ENCODE data around the gene AGAP1. TPM values are rescaled to one million over a fixed set of nuclear protein-coding genes. Genes with fewer than 3 reads are reported as not detected.

The AGAP1 gene
- total RNA-seq, 4 donors from 2014 or later, result 7.2 to 19.6 (median 15.2) TPM

DNA sequence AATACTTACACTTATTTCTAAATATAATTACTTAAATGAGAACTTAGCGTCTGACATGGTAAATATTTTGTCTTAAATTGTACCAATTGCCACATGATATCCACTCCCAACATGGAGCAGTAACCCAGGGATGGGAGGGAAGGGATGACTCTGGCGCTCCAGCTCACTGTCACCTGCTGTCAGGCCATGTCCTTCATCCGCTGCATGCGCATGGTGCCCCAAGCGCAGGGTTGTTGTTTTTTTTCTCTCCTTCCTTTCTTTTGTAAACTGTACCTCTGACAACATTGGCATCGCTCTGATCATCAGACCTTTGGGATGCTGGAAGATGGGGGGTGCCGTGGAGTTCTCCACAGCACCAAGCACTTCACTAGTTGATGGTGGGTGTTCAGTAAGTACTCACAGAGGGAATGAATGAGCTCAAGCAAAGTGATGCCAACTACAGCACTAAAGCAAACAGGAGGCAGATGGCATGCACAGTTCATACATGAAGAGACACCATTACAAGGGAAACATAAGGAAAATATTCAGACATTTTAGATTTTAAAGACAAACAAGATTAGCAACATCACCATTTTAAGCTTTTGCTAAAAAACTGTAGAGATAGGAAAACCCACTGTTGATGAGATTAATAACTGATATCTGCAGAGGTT, 426.5 kb downstream of the AGAP1 start:
- Histone ChIP-seq H3K27me3 (no peaks in the 10 kb centered on the region), H3K27ac (no peak overlapping the region), H3K4me3 (no peak overlapping the region), H3K36me3 (peaks cover 0 to 21% (median 0%) of the 10 kb centered on the region in 3 donors), H3K9me3 (no peaks in the 10 kb centered on the region), H3K4me1 (no peaks in the 10 kb centered on the region)
- intact Hi-C loops (cut with DNase I), result no loop called here
- no peak for TF ChIP-seq POLR2A (IDR thresholded peaks at IDR 0.05)
- TF ChIP-seq, protein P1, sequence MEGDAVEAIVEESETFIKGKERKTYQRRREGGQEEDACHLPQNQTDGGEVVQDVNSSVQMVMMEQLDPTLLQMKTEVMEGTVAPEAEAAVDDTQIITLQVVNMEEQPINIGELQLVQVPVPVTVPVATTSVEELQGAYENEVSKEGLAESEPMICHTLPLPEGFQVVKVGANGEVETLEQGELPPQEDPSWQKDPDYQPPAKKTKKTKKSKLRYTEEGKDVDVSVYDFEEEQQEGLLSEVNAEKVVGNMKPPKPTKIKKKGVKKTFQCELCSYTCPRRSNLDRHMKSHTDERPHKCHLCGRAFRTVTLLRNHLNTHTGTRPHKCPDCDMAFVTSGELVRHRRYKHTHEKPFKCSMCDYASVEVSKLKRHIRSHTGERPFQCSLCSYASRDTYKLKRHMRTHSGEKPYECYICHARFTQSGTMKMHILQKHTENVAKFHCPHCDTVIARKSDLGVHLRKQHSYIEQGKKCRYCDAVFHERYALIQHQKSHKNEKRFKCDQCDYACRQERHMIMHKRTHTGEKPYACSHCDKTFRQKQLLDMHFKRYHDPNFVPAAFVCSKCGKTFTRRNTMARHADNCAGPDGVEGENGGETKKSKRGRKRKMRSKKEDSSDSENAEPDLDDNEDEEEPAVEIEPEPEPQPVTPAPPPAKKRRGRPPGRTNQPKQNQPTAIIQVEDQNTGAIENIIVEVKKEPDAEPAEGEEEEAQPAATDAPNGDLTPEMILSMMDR (IDR thresholded peaks at IDR 0.05), result no peak
- no peak for DNase-seq
- 82 to 93% methylated on average over 7 of the region's 7 CpGs for WGBS, 2 donors

DNA sequence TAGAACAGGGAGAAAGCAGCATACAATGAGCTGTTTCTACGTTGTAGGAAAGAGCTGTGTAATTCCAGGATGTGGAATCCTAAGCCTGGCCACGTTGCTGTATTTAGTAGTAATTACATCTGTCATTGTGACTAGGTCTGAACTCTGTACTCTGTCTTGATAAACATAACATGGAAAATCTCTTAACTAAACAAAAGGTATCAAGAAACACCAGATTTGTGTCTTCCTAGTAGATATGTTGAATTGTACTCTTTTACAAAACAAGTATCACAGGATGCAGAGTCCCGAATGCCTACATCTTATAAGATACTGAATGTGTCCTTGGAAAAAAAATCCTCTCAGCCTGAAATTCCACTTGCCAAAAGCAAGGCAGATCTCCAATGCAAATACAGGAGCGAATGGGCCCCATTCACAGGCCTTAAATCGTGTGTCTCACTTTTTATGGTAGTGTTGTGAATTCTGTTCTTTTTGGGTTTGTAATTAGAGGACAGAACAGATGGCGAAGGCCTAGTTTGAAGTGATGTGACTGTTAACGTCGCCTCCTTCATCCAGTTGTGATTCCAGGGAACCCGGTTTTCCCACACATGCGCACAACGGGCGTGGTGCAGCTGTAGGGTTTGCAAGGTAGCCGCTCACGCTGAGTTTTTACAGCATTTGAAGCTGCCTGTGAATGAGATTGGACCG, 427.8 kb downstream of the AGAP1 start:
- H3K36me3 ChIP-seq, result peaks cover 0 to 19% (median 0%) of the 10 kb centered on the region in 3 donors
- WGBS, 2 donors, result 83 to 89% methylated on average over 15 of the region's 15 CpGs

DNA sequence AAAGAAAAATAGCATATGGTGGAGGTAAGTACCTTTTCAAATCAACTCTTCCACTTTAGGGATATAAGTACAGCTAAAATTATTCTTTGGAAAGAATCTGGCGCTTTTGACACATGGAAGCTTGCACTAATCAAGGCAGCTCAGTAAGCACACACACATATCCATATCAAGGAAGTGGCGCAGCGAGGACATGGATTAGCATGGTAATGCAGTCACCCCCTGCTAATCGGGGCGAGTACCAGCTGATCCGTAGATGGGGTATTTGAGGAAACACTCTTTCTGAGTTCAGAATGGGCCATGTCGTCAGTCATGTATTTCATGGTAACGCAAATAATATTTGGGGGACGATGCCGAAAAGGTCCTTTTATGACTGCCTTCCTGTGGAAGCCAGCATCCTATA, 429.0 kb downstream of the AGAP1 start:
- H3K9me3 ChIP-seq, result no peaks in the 10 kb centered on the region
- TF ChIP-seq POLR2A (IDR thresholded peaks at IDR 0.05), result no peak
- TF ChIP-seq, protein P1 (IDR thresholded peaks at IDR 0.05), result no peak
- H3K4me3 ChIP-seq, result no peak overlapping the region
- WGBS, 2 donors, result 85 to 95% methylated on average over 10 of the region's 10 CpGs
- intact Hi-C loops (cut with DNase I), result no loop called here
- H3K27ac ChIP-seq, result no peak overlapping the region
- H3K36me3 ChIP-seq, result peaks cover 0 to 19% (median 0%) of the 10 kb centered on the region in 3 donors
- H3K27me3 ChIP-seq, result no peaks in the 10 kb centered on the region
- no peak for DNase-seq
- no peaks in the 10 kb centered on the region for H3K4me1 ChIP-seq

More for the DNA sequence above, 427.8 kb downstream of the AGAP1 start:
- Histone ChIP-seq H3K4me1 (no peaks in the 10 kb centered on the region), H3K4me3 (no peak overlapping the region), H3K9me3 (no peaks in the 10 kb centered on the region), H3K27ac (no peak overlapping the region), H3K27me3 (no peaks in the 10 kb centered on the region)
- intact Hi-C loops (cut with DNase I), result no loop called here
- no peak for DNase-seq
- no peak for TF ChIP-seq POLR2A (IDR thresholded peaks at IDR 0.05)
- TF ChIP-seq, protein P1 (IDR thresholded peaks at IDR 0.05), result no peak

DNA sequence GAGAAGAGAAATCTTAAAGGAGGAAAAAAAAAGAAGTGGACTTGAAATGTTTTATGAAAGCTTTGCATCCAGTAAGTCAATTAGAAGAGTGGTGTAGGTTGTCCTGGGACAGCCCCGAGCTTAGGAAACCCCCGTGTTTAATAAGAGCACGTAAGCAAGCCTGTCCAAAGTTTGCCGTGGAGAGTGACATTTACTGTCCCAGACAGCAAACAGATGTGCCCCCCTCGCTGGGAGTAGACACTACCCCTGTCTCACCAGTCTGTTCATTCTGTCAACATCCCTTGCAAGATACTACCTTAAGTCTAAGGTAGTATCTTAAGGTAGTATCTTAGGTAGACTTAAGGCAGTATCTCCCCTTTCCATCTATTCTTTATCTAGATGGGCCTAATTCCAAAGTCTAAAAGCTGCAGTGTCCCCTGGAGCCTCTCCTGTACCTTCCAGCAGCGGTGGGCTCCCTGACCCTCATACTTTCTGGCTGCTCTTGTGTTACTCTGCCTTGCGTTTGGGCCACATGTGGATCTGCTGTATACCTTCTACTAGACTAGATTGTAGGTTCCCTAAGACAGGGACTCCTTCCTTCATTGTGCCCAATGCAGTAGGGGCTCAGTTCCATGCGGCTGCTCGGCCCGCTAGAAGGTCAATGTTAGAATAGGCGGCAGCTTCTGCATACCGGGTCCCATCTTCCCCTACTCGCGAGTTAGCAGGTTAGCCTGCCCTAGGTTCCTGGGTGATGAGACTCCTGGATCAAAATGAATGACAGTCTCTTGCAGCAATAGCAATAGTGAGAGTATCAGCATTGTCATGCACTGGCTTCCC, 430.2 kb downstream of the AGAP1 start:
- no peak overlapping the region for H3K27ac ChIP-seq
- TF ChIP-seq, protein P1 (IDR thresholded peaks at IDR 0.05), result no peak
- TF ChIP-seq POLR2A (IDR thresholded peaks at IDR 0.05), result no peak
- DNase-seq, result no peak
- H3K4me3 ChIP-seq, result no peak overlapping the region
- WGBS, 2 donors, result 85 to 89% methylated on average over 13 to 14 of the region's 14 CpGs
- no peaks in the 10 kb centered on the region for H3K27me3 ChIP-seq
- intact Hi-C loops (cut with DNase I), result no loop called here
- H3K4me1 ChIP-seq, result no peaks in the 10 kb centered on the region
- no peaks in the 10 kb centered on the region for H3K9me3 ChIP-seq
- peaks cover 0 to 15% (median 0%) of the 10 kb centered on the region in 3 donors for H3K36me3 ChIP-seq

DNA sequence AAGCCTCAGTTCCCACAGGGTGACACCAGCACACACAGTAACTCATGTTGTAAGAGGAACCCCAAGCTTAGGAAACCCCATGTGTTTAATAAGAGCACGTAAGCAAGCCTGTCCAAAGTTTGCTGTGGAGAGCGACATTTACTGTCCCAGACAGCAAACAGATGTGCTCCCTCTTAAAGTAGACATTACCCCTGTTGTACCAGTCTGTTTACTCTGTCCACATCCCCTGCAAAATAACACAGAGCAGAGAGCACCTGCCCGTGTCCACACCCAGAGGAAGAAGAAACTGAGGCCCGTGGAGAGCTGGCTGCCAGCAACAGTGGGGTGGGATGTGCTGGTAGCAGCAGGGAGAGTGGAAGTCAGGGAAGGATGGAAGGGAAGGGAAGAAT, 430.8 kb downstream of the AGAP1 start:
- Histone ChIP-seq H3K4me1 (no peaks in the 10 kb centered on the region), H3K27me3 (no peaks in the 10 kb centered on the region), H3K4me3 (no peak overlapping the region), H3K36me3 (peaks cover 0 to 13% (median 0%) of the 10 kb centered on the region in 3 donors), H3K27ac (no peak overlapping the region), H3K9me3 (no peaks in the 10 kb centered on the region)
- DNase-seq, result no peak
- TF ChIP-seq, protein P1 (IDR thresholded peaks at IDR 0.05), result no peak
- TF ChIP-seq POLR2A (IDR thresholded peaks at IDR 0.05), result no peak
- intact Hi-C loops (cut with DNase I), result no loop called here
- WGBS, 2 donors, result 85 to 89% methylated on average over 3 to 4 of the region's 4 CpGs
